GM23248 (cell line): ENCODE data around the gene SPNS3. TPM values are rescaled to one million over a fixed set of nuclear protein-coding genes. Genes with fewer than 3 reads are reported as not detected.
A peak's percentile ranks its signal among the peaks of the same experiment; 100 is the strongest.

Experiments used
- DNase-seq: peaks from one replicate; pipeline ENCODE4 v3.0.0-alpha.2; 2015
- H2AFZ ChIP-seq: fragments of 200-600 bp; sonication (generic); 2 replicates; pipeline ENCODE4 v1.6.1; 2016; ENCODE audit warnings: antibody characterized with exemption
- H3F3A ChIP-seq: fragments of 200-600 bp; sonication (generic); 2 replicates; pipeline ENCODE4 v1.6.1; 2016; ENCODE audit warnings: mild to moderate bottlenecking, antibody characterized with exemption, mixed run types; ENCODE audit not compliant: insufficient read depth
- H3K27ac ChIP-seq: fragments of 200-600 bp; sonication (generic); 2 replicates; pipeline ENCODE4 v1.5.1; 2016; ENCODE audit warnings: mild to moderate bottlenecking
- H3K27me3 ChIP-seq: fragments of 200-600 bp; sonication (generic); replicated peaks from 2 replicates; pipeline ENCODE4 v1.6.1; 2016; ENCODE audit warnings: mild to moderate bottlenecking; ENCODE audit not compliant: insufficient read depth
- H3K36me3 ChIP-seq: fragments of 200-600 bp; sonication (generic); 2 replicates; pipeline ENCODE4 v1.6.1; 2016; ENCODE audit warnings: low read depth, mild to moderate bottlenecking
- H3K4me1 ChIP-seq: fragments of 200-600 bp; sonication (generic); 2 replicates; pipeline ENCODE4 v1.6.1; 2016; ENCODE audit warnings: mild to moderate bottlenecking; ENCODE audit not compliant: insufficient read depth
- H3K4me2 ChIP-seq: fragments of 200-600 bp; sonication (generic); one replicate; pipeline ENCODE4 v1.6.1; 2016; ENCODE audit warnings: mild to moderate bottlenecking; ENCODE audit not compliant: unreplicated experiment
- H3K4me3 ChIP-seq: fragments of 200-600 bp; sonication (generic); 2 replicates; pipeline ENCODE4 v1.5.1; 2016; ENCODE audit warnings: mild to moderate bottlenecking
- H3K79me2 ChIP-seq: fragments of 200-600 bp; sonication (generic); 2 replicates; pipeline ENCODE4 v1.6.1; 2016; ENCODE audit warnings: mild to moderate bottlenecking; ENCODE audit not compliant: insufficient read depth
- H3K9ac ChIP-seq: fragments of 200-600 bp; sonication (generic); 2 replicates; pipeline ENCODE4 v1.6.1; 2016; ENCODE audit warnings: mild to moderate bottlenecking
- H3K9me2 ChIP-seq: fragments of 200-600 bp; sonication (generic); 2 replicates; pipeline ENCODE4 v1.6.1; 2016; ENCODE audit warnings: mixed run types, mild to moderate bottlenecking, moderate library complexity; ENCODE audit not compliant: insufficient read depth
- H3K9me3 ChIP-seq: fragments of 200-600 bp; sonication (generic); one replicate; pipeline ENCODE4 v1.6.1; 2017; ENCODE audit warnings: low read depth
- H4K20me1 ChIP-seq: fragments of 200-600 bp; sonication (generic); 2 replicates; pipeline ENCODE4 v1.6.0; 2016; ENCODE audit not compliant: insufficient read depth
- EZH2 ChIP-seq: fragments of 200-600 bp; sonication (generic); IDR thresholded peaks from 2 replicates; pipeline ENCODE4 v1.6.1; 2018; ENCODE audit warnings: antibody characterized with exemption, mild to moderate bottlenecking; ENCODE audit not compliant: insufficient read depth, poor library complexity, severe bottlenecking
- EZH2phosphoT487 ChIP-seq: fragments of 200-600 bp; sonication (generic); IDR thresholded peaks from 2 replicates; pipeline ENCODE4 v1.6.1; 2018; ENCODE audit warnings: antibody characterized with exemption, moderate library complexity, mild to moderate bottlenecking, low read depth; ENCODE audit not compliant: insufficient read depth
- WGBS, 2 experiments: methylation state at CpG; one replicate each; pipeline ENCODE4 v1.1.6; 2015 to 2017; ENCODE audit warnings: low lambda C conversion rate in 2 of 2, low coverage in 1 of 2; ENCODE audit errors: missing lambda C conversion rate in 2 of 2; 5-methylcytosine and 5-hydroxymethylcytosine counted together
- in situ Hi-C: fragments of 300-500 bp; cut with MboI; formaldehyde crosslinking; loops from 2 replicates; pipeline ENCODE4 v1.15.0; 2020
- polyA plus RNA-seq: library from polyadenylated mRNA; unstranded; fragments of >200 nt; fragmentation: Nextera tagmentation; extraction: Ambion mirVana; gene quantifications from 2 replicates; pipeline ENCODE4 v1.2.1, GENCODE V29; 2016
- total RNA-seq: library from RNA; depleted of rRNA; stranded (reverse); fragments of >200 nt; shearing (Covaris generic); gene quantifications from 2 replicates; pipeline ENCODE4 v1.2.3, GENCODE V29; 2014; rRNA removed

The SPNS3 gene
- total and polyA plus RNA-seq, 2 experiments from 2014 or later, result not detected

DNA sequence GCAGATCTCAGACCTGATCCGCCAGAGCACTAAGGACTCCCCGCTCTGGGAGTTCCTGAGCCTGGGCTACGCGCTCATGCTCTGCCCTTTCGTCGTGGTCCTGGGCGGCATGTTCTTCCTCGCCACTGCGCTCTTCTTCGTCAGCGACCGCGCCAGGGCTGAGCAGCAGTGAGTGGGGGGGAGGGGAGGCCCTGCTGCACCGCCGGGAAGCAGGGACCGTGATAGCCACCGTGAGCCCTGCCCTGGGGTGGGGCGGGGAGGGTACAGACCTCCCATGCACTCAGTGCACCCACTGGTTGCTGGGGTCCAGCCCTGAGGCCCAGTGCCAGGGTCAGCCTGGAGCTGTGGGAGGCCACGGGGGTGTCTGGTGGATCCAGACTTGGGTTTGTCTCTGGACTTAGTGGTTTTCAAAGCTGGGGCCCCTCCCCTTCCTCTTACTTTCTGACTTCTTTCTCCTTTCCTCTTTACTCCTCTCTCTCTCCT is 102.6 kb downstream of the SPNS3 start:
- in situ Hi-C loops, result no loop called here
- no peaks in the 10 kb centered on the region for H3K27me3 ChIP-seq
- no peaks in the 10 kb centered on the region for H4K20me1 ChIP-seq
- TF ChIP-seq EZH2phosphoT487 (no peak), EZH2 (no peak)
- H3K9me3 ChIP-seq, result no peaks in the 10 kb centered on the region
- 56 to 57% methylated on average over 14 to 19 of the region's 19 CpGs for WGBS, 2 experiments
- no peak overlapping the region for H3K4me2 ChIP-seq
- no peaks in the 10 kb centered on the region for H3K4me1 ChIP-seq
- no peak overlapping the region for H3K9ac ChIP-seq
- H3K27ac ChIP-seq, result no peak overlapping the region
- no peaks in the 10 kb centered on the region for H3K9me2 ChIP-seq
- H3K79me2 ChIP-seq, result no peaks in the 10 kb centered on the region
- no peak overlapping the region for H3K4me3 ChIP-seq
- no peaks in the 10 kb centered on the region for H3F3A ChIP-seq
- no peaks in the 10 kb centered on the region for H3K36me3 ChIP-seq
- H2AFZ ChIP-seq, result no peak overlapping the region
- DNase-seq, result peak; percentile 39

DNA sequence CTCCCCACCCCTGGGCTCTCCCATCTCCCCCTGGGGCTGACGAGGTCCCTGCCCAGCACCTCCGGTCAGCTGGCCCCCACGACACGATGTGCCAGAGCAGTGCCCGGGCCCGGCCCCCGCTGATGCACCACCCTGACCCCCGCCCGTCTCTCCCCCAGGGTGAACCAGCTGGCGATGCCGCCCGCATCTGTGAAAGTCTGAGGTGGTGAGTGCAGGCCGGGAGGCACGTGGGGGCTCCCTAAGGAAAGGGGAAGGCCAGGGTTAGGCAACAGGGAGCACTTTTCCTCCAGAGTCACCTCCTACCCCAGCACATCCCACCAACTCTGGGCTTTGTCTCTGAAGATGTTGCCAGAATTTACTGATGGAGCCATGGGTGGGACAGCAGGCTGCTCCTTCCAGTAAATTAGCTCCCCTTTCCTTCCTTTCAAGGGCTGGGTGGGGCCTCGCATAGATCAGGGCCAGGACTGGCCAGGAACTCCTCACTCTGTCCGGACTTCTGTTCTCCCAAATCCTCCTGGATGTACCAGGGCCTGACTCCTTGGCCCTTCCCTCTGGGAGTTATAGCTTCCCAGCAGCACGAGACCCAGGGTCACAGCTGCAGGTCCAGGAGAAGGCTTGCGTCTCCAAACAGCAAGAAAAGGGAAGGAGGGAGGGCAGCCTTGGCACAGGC is 103.1 kb downstream of the SPNS3 start:
- no peaks in the 10 kb centered on the region for H3K9me3 ChIP-seq
- no peak overlapping the region for H3K4me3 ChIP-seq
- no peak overlapping the region for H3K4me2 ChIP-seq
- in situ Hi-C loops, result no loop called here
- no peaks in the 10 kb centered on the region for H3F3A ChIP-seq
- H3K9me2 ChIP-seq, result no peaks in the 10 kb centered on the region
- H3K36me3 ChIP-seq, result no peaks in the 10 kb centered on the region
- H3K4me1 ChIP-seq, result no peaks in the 10 kb centered on the region
- 29 to 50% methylated on average over 10 to 18 of the region's 18 CpGs for WGBS, 2 experiments
- DNase-seq, result peak; percentile 43
- H3K27me3 ChIP-seq, result no peaks in the 10 kb centered on the region
- H2AFZ ChIP-seq, result no peak overlapping the region
- no peaks in the 10 kb centered on the region for H3K79me2 ChIP-seq
- H4K20me1 ChIP-seq, result no peaks in the 10 kb centered on the region
- no peak overlapping the region for H3K9ac ChIP-seq
- TF ChIP-seq EZH2phosphoT487 (no peak), EZH2 (no peak)
- no peak overlapping the region for H3K27ac ChIP-seq

Other genes starting within 250 kb of the SPNS3 start
- gene ANKFY1, start 170.0 kb upstream of the SPNS3 start, total RNA-seq, result 24.2 TPM in 2 replicates
- gene ANKFY1, start 170.0 kb upstream of the SPNS3 start, polyA plus RNA-seq, result 19.5 and 20.1 TPM in 2 replicates
- gene UBE2G1, start 67.3 kb upstream of the SPNS3 start, total RNA-seq, result 37.8 and 39.2 TPM in 2 replicates
- 49.4 and 55.8 TPM in 2 replicates for gene UBE2G1, start 67.3 kb upstream of the SPNS3 start, polyA plus RNA-seq
- not detected in 2 replicates for gene SPNS2, start 64.9 kb downstream of the SPNS3 start, total RNA-seq
- 0.29 TPM in 1 of 2 replicates, not detected in the other for gene SPNS2, start 64.9 kb downstream of the SPNS3 start, polyA plus RNA-seq
- gene MYBBP1A, start 121.4 kb downstream of the SPNS3 start, total RNA-seq, result 51.7 and 56.4 TPM in 2 replicates
- gene MYBBP1A, start 121.4 kb downstream of the SPNS3 start, polyA plus RNA-seq, result 41.8 and 42.4 TPM in 2 replicates
- not detected in 2 replicates for gene GGT6, start 126.6 kb downstream of the SPNS3 start, total RNA-seq
- gene GGT6, start 126.6 kb downstream of the SPNS3 start, polyA plus RNA-seq, result not detected in 2 replicates
- gene SMTNL2, start 150.6 kb downstream of the SPNS3 start, total RNA-seq, result not detected in 2 replicates
- not detected in 2 replicates for gene SMTNL2, start 150.6 kb downstream of the SPNS3 start, polyA plus RNA-seq
- not detected in 2 replicates for gene ALOX15, start 207.7 kb downstream of the SPNS3 start, total RNA-seq
- not detected in 2 replicates for gene ALOX15, start 207.7 kb downstream of the SPNS3 start, polyA plus RNA-seq